Measurements from ENCODE around the gene SND1. TPM values are rescaled to one million over a fixed set of nuclear protein-coding genes. Genes with fewer than 3 reads are reported as not detected.

The SND1 gene
- total and polyA plus RNA-seq, 10 of the 15 experiments (the other 5 are each of a cell fraction or from before 2014, with no cell fraction given) = 52.4 to 270 (median 146) TPM

DNA sequence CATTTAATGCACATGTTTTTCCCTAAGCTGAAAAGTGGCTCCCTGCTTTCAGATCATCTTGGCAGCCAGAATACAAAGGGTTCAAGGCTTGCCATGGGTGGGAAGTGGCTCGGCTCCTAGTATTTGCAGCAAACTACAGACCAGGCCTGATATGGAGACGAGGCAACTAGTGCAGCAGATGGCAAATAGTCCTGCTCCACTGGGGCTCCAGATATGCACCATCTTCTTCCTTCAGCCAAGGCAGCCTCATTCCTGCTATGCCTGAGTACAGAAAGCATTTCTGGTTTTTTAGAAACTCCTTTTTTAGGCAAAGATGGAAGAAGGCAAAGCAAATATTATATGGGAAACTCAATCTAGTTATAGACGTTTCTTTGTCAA lies 355.3 kb downstream of the SND1 start (continued):
- TF ChIP-seq, protein P1, sequence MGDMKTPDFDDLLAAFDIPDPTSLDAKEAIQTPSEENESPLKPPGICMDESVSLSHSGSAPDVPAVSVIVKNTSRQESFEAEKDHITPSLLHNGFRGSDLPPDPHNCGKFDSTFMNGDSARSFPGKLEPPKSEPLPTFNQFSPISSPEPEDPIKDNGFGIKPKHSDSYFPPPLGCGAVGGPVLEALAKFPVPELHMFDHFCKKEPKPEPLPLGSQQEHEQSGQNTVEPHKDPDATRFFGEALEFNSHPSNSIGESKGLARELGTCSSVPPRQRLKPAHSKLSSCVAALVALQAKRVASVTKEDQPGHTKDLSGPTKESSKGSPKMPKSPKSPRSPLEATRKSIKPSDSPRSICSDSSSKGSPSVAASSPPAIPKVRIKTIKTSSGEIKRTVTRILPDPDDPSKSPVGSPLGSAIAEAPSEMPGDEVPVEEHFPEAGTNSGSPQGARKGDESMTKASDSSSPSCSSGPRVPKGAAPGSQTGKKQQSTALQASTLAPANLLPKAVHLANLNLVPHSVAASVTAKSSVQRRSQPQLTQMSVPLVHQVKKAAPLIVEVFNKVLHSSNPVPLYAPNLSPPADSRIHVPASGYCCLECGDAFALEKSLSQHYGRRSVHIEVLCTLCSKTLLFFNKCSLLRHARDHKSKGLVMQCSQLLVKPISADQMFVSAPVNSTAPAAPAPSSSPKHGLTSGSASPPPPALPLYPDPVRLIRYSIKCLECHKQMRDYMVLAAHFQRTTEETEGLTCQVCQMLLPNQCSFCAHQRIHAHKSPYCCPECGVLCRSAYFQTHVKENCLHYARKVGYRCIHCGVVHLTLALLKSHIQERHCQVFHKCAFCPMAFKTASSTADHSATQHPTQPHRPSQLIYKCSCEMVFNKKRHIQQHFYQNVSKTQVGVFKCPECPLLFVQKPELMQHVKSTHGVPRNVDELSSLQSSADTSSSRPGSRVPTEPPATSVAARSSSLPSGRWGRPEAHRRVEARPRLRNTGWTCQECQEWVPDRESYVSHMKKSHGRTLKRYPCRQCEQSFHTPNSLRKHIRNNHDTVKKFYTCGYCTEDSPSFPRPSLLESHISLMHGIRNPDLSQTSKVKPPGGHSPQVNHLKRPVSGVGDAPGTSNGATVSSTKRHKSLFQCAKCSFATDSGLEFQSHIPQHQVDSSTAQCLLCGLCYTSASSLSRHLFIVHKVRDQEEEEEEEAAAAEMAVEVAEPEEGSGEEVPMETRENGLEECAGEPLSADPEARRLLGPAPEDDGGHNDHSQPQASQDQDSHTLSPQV (IDR thresholded peaks at IDR 0.05) = no peak
- TF ChIP-seq RFX5 (IDR thresholded peaks at IDR 0.05; ENCODE audit: low read depth, low read length) (no peak), ESRRA (IDR thresholded peaks at IDR 0.05; ENCODE audit: low read length) (no peak), NBN (IDR thresholded peaks at IDR 0.05) (no peak), ETV6 (conservative IDR thresholded peaks at IDR 0.05 in 1 of 2, IDR thresholded peaks at IDR 0.05 in 1 of 2; ENCODE audit: borderline replicate concordance in 1 of 2, low read depth in 1 of 2) (no peak), ZNF384 (IDR thresholded peaks at IDR 0.05; ENCODE audit: borderline replicate concordance, low read depth, low read length) (no peak), POLR2AphosphoS5 (IDR thresholded peaks at IDR 0.05; ENCODE audit: low read length) (no peak), SIN3A (IDR thresholded peaks at IDR 0.05; ENCODE audit: low read depth, low read length) (no peak), KAT2A (conservative IDR thresholded peaks at IDR 0.05; ENCODE audit: control insufficient read depth, low read depth, low read length) (no peak), HDAC2 (IDR thresholded peaks at IDR 0.05) (no peak)
- TF ChIP-seq, protein P2, sequence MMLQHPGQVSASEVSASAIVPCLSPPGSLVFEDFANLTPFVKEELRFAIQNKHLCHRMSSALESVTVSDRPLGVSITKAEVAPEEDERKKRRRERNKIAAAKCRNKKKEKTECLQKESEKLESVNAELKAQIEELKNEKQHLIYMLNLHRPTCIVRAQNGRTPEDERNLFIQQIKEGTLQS (IDR thresholded peaks at IDR 0.05; ENCODE audit: borderline replicate concordance, extremely low read depth, low read depth, low read length) = no peak
- TF ChIP-seq, protein P3, sequence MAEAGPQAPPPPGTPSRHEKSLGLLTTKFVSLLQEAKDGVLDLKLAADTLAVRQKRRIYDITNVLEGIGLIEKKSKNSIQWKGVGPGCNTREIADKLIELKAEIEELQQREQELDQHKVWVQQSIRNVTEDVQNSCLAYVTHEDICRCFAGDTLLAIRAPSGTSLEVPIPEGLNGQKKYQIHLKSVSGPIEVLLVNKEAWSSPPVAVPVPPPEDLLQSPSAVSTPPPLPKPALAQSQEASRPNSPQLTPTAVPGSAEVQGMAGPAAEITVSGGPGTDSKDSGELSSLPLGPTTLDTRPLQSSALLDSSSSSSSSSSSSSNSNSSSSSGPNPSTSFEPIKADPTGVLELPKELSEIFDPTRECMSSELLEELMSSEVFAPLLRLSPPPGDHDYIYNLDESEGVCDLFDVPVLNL (IDR thresholded peaks at IDR 0.05; ENCODE audit: low read depth, low read length) = no peak
- TF ChIP-seq, protein P4, sequence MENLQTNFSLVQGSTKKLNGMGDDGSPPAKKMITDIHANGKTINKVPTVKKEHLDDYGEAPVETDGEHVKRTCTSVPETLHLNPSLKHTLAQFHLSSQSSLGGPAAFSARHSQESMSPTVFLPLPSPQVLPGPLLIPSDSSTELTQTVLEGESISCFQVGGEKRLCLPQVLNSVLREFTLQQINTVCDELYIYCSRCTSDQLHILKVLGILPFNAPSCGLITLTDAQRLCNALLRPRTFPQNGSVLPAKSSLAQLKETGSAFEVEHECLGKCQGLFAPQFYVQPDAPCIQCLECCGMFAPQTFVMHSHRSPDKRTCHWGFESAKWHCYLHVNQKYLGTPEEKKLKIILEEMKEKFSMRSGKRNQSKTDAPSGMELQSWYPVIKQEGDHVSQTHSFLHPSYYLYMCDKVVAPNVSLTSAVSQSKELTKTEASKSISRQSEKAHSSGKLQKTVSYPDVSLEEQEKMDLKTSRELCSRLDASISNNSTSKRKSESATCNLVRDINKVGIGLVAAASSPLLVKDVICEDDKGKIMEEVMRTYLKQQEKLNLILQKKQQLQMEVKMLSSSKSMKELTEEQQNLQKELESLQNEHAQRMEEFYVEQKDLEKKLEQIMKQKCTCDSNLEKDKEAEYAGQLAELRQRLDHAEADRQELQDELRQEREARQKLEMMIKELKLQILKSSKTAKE (IDR thresholded peaks at IDR 0.05; ENCODE audit: low read depth, poor library complexity, severe bottlenecking) = no peak
- TF ChIP-seq, protein P5, sequence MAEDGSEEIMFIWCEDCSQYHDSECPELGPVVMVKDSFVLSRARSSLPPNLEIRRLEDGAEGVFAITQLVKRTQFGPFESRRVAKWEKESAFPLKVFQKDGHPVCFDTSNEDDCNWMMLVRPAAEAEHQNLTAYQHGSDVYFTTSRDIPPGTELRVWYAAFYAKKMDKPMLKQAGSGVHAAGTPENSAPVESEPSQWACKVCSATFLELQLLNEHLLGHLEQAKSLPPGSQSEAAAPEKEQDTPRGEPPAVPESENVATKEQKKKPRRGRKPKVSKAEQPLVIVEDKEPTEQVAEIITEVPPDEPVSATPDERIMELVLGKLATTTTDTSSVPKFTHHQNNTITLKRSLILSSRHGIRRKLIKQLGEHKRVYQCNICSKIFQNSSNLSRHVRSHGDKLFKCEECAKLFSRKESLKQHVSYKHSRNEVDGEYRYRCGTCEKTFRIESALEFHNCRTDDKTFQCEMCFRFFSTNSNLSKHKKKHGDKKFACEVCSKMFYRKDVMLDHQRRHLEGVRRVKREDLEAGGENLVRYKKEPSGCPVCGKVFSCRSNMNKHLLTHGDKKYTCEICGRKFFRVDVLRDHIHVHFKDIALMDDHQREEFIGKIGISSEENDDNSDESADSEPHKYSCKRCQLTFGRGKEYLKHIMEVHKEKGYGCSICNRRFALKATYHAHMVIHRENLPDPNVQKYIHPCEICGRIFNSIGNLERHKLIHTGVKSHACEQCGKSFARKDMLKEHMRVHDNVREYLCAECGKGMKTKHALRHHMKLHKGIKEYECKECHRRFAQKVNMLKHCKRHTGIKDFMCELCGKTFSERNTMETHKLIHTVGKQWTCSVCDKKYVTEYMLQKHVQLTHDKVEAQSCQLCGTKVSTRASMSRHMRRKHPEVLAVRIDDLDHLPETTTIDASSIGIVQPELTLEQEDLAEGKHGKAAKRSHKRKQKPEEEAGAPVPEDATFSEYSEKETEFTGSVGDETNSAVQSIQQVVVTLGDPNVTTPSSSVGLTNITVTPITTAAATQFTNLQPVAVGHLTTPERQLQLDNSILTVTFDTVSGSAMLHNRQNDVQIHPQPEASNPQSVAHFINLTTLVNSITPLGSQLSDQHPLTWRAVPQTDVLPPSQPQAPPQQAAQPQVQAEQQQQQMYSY (CRISPR knock-in tag; IDR thresholded peaks at IDR 0.05) = no peak

All from GM12878 (cell line).